Right cardiac atrium (tissue), 5 donors: ENCODE measurements around the gene RUNX1. TPM values are rescaled to one million over a fixed set of nuclear protein-coding genes. Genes with fewer than 3 reads are reported as not detected.

ENCODE experiments used
- ATAC-seq, 2 donors: fragments of 200-7000 bp; cut with Tn5 transposase; one replicate each; pipeline versions ENCODE4 v1.8.0 to v1.9.1; 2020; ENCODE audit warnings: moderate library complexity in 2 of 2, mild to moderate bottlenecking in 1 of 2
- DNase-seq, 3 donors: peaks; one replicate each; pipeline ENCODE4 v3.0.0-alpha.2; 2020
- H3K27ac ChIP-seq: one replicate; pipeline ENCODE4 v1.5.1; 2013; ENCODE audit warnings: mild to moderate bottlenecking, low read length, control low read depth, moderate library complexity
- H3K27me3 ChIP-seq: one replicate; pipeline ENCODE4 v1.6.1; 2013; ENCODE audit not compliant: control insufficient read depth, insufficient read depth
- H3K4me1 ChIP-seq: one replicate; pipeline ENCODE4 v1.6.1; 2013; ENCODE audit warnings: low read length; ENCODE audit not compliant: control insufficient read depth, insufficient read depth
- H3K4me3 ChIP-seq: one replicate; pipeline ENCODE4 v1.5.1; 2013; ENCODE audit warnings: low read length, control low read depth
- H3K9me3 ChIP-seq: one replicate; pipeline ENCODE4 v1.6.1; 2013; ENCODE audit warnings: low read length; ENCODE audit not compliant: control insufficient read depth
- WGBS: extraction: QIAGEN DNeasy Blood & Tissue Kit; methylation state at CpG from one replicate; pipeline ENCODE4 v1.1.7; 2013; 5-methylcytosine and 5-hydroxymethylcytosine counted together
- intact Hi-C, 4 donors: fragments of 100-400 bp; cut with DNase I; formaldehyde crosslinking; loops; one replicate each; pipeline versions ENCODE4 v1.11.0 to v1.14.0; 2022 to 2023
- polyA plus RNA-seq: library from polyadenylated mRNA; stranded (reverse); fragments of 200-250 nt; gene quantifications from one replicate; pipeline ENCODE4 v1.2.3, GENCODE V29; 2013
- total RNA-seq, 4 donors: library from RNA; stranded (reverse); fragmentation: NEBNext Ultra II Directional; extraction: Animal tissue kit (Norgen Biotek cat#: 25700); gene quantifications; one replicate each; pipeline ENCODE4 v1.2.1, GENCODE V29; 2021
- donor health status: healthy with polysubstance abuse.
- donor health status: DM: no; HTN: yes; CAD: no.
- donor health status: DM: no; HTN: no; CAD: no.
- donor health status: DM: no; HTN: yes; CAD: no; lungs with severe emphysema.
- donor health status: DM: yes; HTN: yes; CAD: no.

RUNX1 gene
- total and polyA plus RNA-seq, 5 donors, result 0.81 to 17.6 (median 4.4) TPM

DNA sequence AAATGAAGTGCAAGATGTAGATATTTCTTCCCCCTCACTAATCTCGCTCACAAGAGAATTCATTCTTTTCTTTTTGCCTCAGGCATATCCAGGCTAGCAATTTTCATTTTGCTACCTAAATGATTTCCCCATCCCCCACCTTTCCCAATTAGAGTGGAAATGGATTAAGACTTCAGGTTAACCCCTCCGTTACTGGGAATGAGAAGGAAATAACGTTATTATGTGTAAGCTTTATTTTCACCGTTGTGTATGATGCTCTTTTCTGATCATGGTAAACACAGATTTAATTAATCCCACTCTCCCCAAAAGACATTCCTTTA is 143.9 kb downstream of the RUNX1 start:
- Histone ChIP-seq H3K27ac (no peak overlapping the region), H3K27me3 (no peaks in the 10 kb centered on the region)

DNA sequence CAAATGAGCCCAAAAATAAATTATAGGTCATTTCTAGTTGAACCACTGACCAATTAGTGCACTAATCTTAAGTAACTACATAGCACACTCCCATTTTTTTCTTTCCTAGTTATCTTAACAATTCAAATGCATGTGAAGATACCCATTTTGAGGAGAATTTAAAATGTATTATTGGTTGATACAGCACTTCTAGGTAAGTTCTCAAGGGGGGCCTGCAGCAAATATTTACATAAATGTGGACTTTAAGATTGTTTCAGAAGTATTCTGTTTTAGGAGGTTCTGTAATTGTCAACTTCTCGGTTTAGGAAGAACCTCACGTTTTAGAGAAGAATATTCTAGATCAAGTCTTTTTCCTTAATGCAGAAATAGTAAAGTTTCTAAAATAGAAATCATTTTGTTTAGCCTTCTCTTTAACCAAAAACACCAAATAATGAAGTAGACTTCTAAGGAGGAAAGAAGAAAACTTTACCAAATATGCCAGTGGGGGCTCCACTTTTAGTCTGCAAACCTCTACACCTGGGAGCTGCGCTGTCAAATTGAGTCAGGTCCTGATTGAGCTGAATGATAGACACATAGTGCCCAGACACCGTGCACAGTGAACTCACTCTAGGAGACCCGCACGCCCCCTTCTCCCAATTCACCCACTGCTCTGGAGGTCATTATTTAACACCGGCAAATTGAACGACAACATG is 144.4 kb downstream of the RUNX1 start:
- H3K27ac ChIP-seq, result no peak overlapping the region
- WGBS, result 72% methylated on average over 8 of the region's 8 CpGs
- DNase-seq (no peak), ATAC-seq (no peak)
- H3K4me3 ChIP-seq, result no peak overlapping the region
- no peaks in the 10 kb centered on the region for H3K9me3 ChIP-seq
- no peaks in the 10 kb centered on the region for H3K27me3 ChIP-seq
- no peaks in the 10 kb centered on the region for H3K4me1 ChIP-seq
- intact Hi-C loops, result no loop called here

More for the DNA sequence above, 143.9 kb downstream of the RUNX1 start:
- Histone ChIP-seq H3K4me3 (no peak overlapping the region), H3K9me3 (no peaks in the 10 kb centered on the region), H3K4me1 (no peaks in the 10 kb centered on the region)
- DNase-seq (no peak), ATAC-seq (no peak)
- intact Hi-C loops, result no loop called here
- WGBS, result 79% methylated on average over 4 of the region's 4 CpGs

DNA sequence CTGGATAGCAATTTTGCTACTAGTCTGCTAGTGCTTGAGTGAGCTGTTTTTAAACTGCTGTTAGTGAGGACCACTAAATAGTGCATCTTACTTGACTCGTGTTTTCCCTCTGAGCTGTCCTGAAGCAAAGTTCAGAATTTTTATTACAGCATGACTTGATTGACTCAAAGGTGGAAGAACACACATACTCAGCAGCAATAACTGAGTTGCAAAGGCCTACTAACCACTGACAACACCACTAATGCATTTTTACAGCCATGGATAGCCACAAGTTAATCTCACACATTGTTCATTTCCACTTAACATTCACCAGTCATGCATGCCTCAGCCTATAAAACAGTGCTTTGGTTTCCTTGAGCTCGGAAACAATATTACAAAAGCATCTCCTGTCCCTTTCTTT is 148.7 kb downstream of the RUNX1 start:
- Histone ChIP-seq H3K27me3 (no peaks in the 10 kb centered on the region), H3K9me3 (peaks cover 6% of the 10 kb centered on the region), H3K4me1 (no peaks in the 10 kb centered on the region), H3K27ac (no peak overlapping the region), H3K4me3 (no peak overlapping the region)
- intact Hi-C loops, result no loop called here
- no peak for DNase-seq
- no peak for ATAC-seq
- 83% methylated on average over 2 of the region's 2 CpGs for WGBS

DNA sequence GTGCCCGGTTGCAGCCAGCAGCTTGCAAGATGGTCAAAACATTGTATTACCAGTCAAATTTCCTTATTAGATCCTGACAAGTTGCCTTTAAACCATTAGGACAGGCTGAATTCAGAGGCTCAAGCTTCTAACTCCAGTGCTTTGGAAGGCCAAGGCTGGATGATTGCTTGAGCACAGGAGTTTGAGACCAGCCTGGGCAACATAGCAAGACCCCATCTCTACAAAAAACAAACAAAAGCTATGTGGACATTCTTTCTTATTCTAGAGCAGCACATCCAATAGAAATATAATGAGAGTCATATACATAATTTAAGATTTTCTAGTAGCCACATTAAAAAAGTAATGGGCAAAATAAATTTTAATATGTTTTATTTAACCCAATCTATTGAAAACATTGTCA is 149.3 kb downstream of the RUNX1 start:
- intact Hi-C loops, result loop anchor here in 1 of 4 donors (10.0 kb wide), 1 partner anchor 305 kb away; no protein-coding TSS in a partner anchor

DNA sequence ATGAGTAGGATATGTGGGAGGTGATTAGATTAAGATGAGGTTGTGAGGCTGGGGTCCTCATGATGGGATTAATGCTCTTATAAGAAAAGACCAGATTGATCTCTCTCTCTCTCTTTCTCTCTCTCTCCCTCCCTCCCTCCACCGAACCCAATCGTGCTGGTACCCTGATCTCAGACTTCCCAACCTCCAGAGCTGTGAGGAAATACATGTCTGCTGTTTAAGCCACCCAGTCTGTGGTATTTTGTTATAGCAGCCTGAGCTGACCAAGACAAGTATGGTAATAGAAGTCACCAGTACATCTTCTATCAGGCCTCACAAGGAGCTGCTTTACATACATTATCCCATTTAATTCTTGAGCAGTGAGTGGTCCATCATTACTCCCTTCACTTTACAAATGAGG is 149.8 kb downstream of the RUNX1 start:
- no peak for ATAC-seq
- 80% methylated on average over 2 of the region's 2 CpGs for WGBS
- intact Hi-C loops, result loop anchor here in 1 of 4 donors (10.0 kb wide), 1 partner anchor 305 kb away; no protein-coding TSS in a partner anchor

More for the DNA sequence above, 149.3 kb downstream of the RUNX1 start:
- H3K27ac ChIP-seq, result no peak overlapping the region
- H3K4me1 ChIP-seq, result no peaks in the 10 kb centered on the region
- H3K27me3 ChIP-seq, result no peaks in the 10 kb centered on the region
- ATAC-seq (no peak), DNase-seq (no peak)
- 60% methylated on average over 1 of the region's 1 CpG for WGBS
- peaks cover 6% of the 10 kb centered on the region for H3K9me3 ChIP-seq
- H3K4me3 ChIP-seq, result no peak overlapping the region

DNA sequence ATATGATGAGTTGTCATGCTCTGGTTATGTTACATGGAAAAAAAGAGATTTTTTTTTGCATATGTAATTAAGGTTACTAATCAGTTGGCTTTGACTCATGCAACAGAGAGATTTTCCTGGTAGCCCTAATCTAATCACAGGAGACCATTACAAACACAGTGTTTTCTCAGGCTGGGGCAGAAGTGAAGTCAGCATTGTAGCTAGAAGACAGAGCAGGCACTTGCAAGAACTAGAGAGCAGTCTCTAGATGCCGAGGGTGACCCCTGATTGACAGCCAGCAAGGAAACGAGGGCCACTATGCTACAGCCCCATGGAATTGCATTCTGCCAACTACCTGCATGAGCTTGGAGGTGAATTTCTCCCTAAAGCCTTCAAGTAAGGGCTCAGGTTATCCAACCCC is 151.3 kb downstream of the RUNX1 start:
- peaks cover 6% of the 10 kb centered on the region for H3K9me3 ChIP-seq
- no peaks in the 10 kb centered on the region for H3K4me1 ChIP-seq
- ATAC-seq, result no peak
- no peak overlapping the region for H3K27ac ChIP-seq
- no peak overlapping the region for H3K4me3 ChIP-seq
- H3K27me3 ChIP-seq, result no peaks in the 10 kb centered on the region
- 84% methylated on average over 2 of the region's 2 CpGs for WGBS
- intact Hi-C loops, result loop anchor here in 1 of 4 donors (10.0 kb wide), 1 partner anchor 307 kb away; no protein-coding TSS in a partner anchor
- DNase-seq, result no peak

More for the DNA sequence above, 149.8 kb downstream of the RUNX1 start:
- no peak overlapping the region for H3K27ac ChIP-seq
- no peaks in the 10 kb centered on the region for H3K4me1 ChIP-seq
- no peak overlapping the region for H3K4me3 ChIP-seq
- no peaks in the 10 kb centered on the region for H3K27me3 ChIP-seq
- DNase-seq, result no peak
- H3K9me3 ChIP-seq, result peaks cover 6% of the 10 kb centered on the region

DNA sequence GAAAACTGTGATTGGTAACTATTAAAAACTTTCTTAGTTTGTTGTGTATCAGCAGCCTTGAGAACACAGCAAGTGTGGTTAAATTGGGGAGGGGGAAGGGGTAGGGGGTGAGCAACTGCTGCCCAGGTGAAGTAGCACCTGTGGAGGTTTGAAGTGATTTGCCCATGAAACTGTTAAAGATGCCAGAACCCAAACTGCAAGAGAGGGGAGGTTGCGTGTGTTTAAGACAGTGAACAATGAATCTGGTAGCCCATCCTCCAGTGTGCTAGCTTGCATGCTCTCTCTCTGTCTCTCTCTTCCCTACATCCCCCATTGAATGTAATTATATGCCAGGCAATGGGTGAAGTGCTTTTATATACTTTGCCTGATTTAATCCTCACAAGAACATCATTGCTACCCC is 154.7 kb downstream of the RUNX1 start:
- H3K9me3 ChIP-seq, result peaks cover 6% of the 10 kb centered on the region
- H3K4me1 ChIP-seq, result no peaks in the 10 kb centered on the region
- ATAC-seq (no peak), DNase-seq (no peak)
- no peak overlapping the region for H3K27ac ChIP-seq
- WGBS, result 49% methylated on average over 1 of the region's 1 CpG
- no peak overlapping the region for H3K4me3 ChIP-seq
- intact Hi-C loops, result loop anchor here in 1 of 4 donors (5.0 to 10.0 kb wide), 2 partner anchors 310 to 503 kb away; no protein-coding TSS in a partner anchor
- H3K27me3 ChIP-seq, result no peaks in the 10 kb centered on the region

DNA sequence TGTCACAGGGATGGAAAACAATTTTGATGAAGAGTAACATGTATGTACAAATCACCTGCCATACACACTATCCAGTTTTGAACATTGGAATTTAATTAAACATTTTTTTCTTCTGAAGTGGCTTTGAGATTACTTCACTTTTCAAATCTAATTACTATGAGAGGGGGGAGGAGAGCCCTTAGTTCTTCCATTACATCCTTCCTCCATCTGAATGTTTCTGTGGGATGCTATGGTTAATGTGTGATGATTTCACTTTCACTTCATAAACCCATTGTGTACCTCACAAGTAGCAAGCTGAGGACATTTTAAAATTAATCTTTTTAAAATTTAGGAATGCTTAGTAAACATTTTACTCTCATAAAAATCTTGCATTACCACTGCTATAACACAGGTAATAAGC is 156.9 kb downstream of the RUNX1 start:
- ATAC-seq, result no peak
- intact Hi-C loops, result loop anchor here in 1 of 4 donors (5.0 to 10.0 kb wide), 2 partner anchors 313 to 505 kb away; no protein-coding TSS in a partner anchor
- DNase-seq, result no peak
- Histone ChIP-seq H3K4me3 (no peak overlapping the region), H3K27me3 (no peaks in the 10 kb centered on the region), H3K27ac (no peak overlapping the region), H3K9me3 (no peaks in the 10 kb centered on the region), H3K4me1 (no peaks in the 10 kb centered on the region)

DNA sequence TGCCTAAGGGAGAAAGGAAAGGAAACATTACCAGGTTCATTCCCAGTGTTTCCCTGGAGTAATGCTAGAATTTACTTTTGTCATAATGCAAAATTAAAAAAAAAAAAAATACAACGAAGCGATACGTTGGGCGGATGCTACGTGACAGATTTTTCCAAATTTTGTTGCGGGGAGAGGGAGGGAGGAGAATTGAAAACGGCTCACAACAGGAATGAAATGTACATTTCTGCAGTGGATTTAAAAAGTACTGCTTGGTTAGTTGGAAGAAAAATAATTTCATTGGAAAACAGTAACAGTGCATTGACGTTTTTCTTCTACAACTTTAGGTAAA is 157.5 kb downstream of the RUNX1 start:
- Histone ChIP-seq H3K4me1 (no peaks in the 10 kb centered on the region), H3K27me3 (no peaks in the 10 kb centered on the region), H3K9me3 (no peaks in the 10 kb centered on the region), H3K27ac (no peak overlapping the region), H3K4me3 (no peak overlapping the region)
- DNase-seq, result no peak
- ATAC-seq, result no peak
- intact Hi-C loops, result loop anchor here in 1 of 4 donors (5.0 to 10.0 kb wide), 2 partner anchors 313 to 506 kb away; no protein-coding TSS in a partner anchor
- 17% methylated on average over 8 of the region's 8 CpGs for WGBS

DNA sequence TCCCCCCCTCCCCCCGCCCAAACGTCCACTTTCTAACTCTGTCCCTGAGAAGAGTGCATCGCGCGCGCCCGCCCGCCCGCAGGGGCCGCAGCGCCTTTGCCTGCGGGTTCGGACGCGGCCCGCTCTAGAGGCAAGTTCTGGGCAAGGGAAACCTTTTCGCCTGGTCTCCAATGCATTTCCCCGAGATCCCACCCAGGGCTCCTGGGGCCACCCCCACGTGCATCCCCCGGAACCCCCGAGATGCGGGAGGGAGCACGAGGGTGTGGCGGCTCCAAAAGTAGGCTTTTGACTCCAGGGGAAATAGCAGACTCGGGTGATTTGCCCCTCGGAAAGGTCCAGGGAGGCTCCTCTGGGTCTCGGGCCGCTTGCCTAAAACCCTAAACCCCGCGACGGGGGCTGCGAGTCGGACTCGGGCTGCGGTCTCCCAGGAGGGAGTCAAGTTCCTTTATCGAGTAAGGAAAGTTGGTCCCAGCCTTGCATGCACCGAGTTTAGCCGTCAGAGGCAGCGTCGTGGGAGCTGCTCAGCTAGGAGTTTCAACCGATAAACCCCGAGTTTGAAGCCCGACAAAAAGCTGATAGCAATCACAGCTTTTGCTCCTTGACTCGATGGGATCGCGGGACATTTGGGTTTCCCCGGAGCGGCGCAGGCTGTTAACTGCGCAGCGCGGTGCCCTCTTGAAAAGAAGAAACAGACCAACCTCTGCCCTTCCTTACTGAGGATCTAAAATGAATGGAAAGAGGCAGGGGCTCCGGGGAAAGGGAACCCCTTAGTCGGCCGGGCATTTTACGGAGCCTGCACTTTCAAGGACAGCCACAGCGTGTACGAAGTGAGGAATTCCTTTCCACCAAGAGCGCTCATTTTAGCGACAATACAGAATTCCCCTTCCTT is 158.1 kb downstream of the RUNX1 start:
- intact Hi-C loops, result loop anchor here in 1 of 4 donors (5.0 to 10.0 kb wide), 2 partner anchors 314 to 506 kb away; no protein-coding TSS in a partner anchor
- H3K9me3 ChIP-seq, result no peaks in the 10 kb centered on the region
- H3K27me3 ChIP-seq, result no peaks in the 10 kb centered on the region
- no peaks in the 10 kb centered on the region for H3K4me1 ChIP-seq
- H3K27ac ChIP-seq, result no peak overlapping the region
- 14% methylated on average over 60 of the region's 60 CpGs for WGBS
- H3K4me3 ChIP-seq, result no peak overlapping the region
- DNase-seq (peak in 2 of 3 donors; percentile 22 to 47), ATAC-seq (no peak)

DNA sequence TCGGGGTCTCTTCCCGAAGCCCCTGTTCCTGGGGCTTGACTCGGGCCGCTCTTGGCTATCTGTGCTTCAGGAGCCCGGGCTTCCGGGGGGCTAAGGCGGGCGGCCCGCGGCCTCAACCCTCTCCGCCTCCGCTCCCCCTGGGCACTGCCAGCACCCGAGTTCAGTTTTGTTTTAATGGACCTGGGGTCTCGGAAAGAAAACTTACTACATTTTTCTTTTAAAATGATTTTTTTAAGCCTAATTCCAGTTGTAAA is 158.7 kb downstream of the RUNX1 start:
- Histone ChIP-seq H3K27ac (no peak overlapping the region), H3K9me3 (no peaks in the 10 kb centered on the region), H3K4me1 (no peaks in the 10 kb centered on the region), H3K4me3 (peak overlapping the region; percentile 83), H3K27me3 (no peaks in the 10 kb centered on the region)
- no peak for ATAC-seq
- DNase-seq, result no peak
- intact Hi-C loops, result loop anchor here in 1 of 4 donors (5.0 to 10.0 kb wide), 2 partner anchors 314 to 507 kb away; no protein-coding TSS in a partner anchor
- WGBS, result 12% methylated on average over 14 of the region's 14 CpGs
